ENCODE results near the gene CACNA1C.
A peak's percentile ranks its signal among the peaks of the same experiment; 100 is the strongest.

The CACNA1C gene

GRCh38 chr12:2263901-2264300, 211.1 kb downstream of the CACNA1C start:
- DNase-seq, result no peak

DNA sequence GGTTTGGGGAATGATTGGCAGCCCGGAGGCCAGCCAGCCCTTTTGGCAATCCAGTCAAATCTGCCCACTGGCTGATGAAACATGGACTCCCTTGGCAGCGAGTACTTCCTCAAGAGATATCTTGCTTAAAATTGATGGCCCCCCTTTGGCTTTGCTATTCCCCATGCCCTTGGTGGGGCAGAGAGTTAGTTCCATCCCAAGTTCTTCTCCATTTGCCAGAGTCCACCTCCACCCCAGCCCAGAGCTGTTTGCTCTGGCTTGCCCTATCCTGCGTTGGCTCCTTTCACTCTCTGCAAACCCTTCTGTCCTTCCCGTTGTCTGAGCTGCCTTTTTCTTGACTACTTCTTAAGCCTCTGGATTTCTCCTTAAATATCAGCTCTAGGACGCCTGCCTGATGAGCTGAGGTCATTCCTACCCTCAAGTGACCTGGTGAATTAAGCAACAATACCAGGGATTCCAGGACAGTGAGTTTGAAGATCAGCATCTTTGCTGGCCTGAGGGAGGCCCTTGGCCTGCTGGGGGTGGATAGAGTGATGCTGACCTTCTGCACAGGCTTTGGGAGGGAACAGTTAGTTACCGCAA, 212.0 kb downstream of the CACNA1C start:
- no peak for DNase-seq

- no peak for DNase-seq
Measured at GRCh38 chr12:2265461-2266167, 212.8 kb downstream of the CACNA1C start.

GRCh38 chr12:2266666-2267620, 214.2 kb downstream of the CACNA1C start:
- DNase-seq, result no peak

- no peak for DNase-seq
Measured at GRCh38 chr12:2267703-2268470, 215.1 kb downstream of the CACNA1C start.

- DNase-seq, result no peak
Measured at GRCh38 chr12:2268471-2269286, 215.9 kb downstream of the CACNA1C start.

DNA sequence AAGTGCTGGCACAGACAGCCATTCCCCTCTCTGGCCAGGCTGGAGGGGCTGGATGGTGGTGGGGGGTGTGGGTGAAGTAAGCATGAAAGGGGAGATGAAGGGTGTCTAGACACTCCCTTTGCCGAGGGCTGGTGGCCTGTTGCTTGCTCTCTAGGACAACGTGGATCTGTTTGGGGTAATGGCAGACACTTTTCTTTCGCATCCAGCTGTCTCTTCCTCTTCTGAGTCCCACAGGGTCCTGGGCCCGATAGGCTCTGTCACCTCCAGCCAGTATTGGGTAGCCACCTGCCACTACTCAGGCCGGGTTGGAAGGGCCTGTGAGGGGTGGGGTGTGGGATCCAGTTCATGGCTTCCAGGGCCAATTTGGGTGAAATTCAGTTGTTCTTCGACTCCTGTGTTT, 218.1 kb downstream of the CACNA1C start:
- DNase-seq, result no peak

DNA sequence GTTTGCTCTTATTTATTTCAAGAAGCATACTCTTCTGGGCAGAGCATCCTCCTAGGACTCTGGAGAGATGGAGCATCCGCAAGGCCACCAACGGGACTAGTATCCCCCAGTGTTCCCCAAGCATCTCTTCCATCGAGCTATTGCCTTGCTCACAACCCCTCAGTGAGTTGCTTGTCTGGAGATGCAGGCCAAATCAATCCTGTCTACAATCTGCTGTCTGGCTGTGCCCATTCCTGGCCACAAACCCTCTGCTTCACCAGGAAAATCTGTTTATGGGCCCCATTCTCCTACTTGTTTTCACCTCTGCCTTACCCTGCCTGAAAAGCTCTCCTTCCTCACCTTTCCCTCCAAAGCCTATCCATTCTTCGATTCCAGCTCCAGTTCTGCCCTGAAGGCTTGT, 219.2 kb downstream of the CACNA1C start:
- no peak for DNase-seq

DNA sequence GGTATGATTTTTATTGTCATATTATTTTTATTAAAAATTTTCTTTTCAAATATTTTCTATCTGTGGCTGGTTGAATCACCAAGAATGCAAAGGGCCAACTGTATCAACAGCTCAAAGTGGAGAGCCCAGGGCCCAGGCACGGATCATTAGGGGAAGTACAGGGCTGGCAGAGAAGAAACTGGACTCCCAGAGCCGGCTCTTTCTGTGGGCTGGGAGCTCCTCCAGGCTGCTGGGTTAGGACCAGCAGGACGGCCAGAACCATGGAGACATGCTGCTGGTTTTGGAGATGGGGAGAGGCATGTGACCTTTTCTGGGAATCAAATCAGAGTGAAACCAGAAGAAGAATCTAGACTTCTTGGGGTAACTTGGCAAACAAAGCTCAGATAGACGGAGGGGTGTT, 220.5 kb downstream of the CACNA1C start:
- no peak for DNase-seq

DNA sequence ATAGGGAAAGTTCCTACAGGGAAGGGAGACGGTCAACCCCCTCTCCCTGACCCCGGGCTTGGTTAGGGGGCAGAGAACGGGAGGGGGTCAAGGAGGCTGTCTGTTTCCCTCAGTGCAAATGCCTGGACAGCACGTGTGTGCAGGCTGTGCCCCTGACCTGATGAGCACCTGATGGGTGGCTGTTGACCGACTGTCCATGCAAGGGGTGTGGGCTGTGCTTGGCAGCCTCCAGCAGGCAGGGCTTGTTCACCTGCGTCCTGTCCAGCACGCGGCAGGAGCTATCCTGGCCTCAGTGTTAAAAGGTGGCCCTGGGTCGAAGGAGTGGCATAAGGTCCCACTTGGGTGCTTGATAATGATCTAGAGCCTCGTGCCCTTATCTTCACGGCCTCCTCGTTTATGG, 221.0 kb downstream of the CACNA1C start:
- no peak for DNase-seq

DNA sequence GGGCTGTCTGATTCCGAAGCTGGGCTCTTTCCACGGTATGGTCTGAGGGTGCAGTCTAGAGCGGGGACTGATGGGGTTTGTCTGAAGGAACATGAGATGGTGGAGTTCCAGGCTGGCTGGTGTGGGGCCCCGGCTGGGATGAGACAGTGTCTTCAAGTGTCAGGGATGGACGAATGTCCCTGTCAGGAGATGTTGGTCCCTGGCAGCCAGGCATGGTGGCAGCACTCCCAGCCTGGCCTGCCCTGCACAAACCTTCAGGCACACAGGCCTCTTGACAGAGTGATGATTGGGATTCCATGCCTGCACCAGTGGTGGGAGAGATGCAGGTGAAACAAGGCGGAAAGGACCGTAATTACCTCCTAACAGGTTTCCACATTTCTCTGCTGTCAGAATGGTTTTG, 221.9 kb downstream of the CACNA1C start:
- DNase-seq, result no peak

DNA sequence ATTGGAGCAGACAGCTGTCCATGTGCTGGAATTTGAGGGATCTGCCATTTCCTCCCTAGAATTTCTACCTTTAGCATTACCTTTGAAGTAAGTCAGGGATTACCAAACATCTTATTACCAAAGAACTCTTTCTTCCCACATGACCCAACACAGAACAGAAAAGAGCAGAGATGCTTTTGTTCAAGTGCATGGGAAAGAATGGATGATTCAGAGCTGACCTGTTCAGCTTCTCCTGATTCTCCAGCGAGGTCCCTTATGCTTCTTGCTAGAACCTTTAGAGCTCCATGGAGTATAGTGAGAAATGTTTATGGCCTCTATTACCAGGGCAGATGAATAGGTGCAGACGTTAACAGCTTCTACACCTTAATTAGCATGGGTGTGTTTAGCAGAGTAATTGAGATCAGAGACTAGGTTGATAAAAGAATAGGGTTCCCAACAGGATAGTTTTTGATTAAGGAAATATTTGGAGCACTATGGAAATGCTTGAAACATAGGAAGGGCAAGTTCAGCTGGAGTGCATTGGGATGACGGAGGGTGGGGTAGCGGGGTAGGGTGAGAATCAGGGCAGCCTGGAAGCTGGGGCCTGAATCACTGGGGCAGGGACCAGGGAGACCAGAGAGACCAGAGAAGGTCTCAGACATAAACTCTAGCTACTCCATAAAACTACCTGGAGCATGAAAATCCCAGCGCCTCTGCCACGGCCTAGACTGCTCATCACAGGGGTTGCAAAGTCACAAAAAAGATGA, 223.7 kb downstream of the CACNA1C start:
- no peak for DNase-seq

DNA sequence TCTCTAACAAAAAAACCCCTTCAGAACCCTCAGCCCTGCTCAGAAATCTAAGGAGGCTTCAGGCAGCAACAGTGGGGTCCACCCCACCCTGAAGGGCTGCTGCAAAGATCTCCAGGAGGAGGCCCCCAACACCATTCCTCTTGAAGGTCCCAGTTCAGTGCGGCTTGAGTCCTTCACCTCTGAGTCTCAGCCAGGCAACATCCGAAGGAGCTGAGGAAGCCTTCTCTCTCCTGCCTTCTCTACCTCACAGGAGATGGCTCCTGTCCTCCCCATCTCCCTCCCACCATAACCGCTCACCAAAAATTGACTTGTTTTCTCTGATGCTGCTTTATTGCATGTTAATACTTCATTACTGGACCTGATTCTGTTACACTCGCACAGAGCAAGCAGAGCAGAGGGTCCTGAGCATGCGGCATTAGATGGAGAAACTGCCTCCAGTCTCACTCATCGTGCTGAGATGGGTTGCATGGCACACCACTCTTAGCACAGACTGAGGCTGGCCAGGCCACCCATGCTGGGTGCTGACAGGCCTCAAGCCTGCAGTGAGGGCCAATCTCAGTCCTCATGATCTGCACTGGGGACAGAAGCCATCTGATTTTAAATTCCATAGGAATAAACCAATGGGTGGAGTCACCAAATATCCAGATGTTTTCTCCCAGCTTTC, 224.8 kb downstream of the CACNA1C start:
- no peak for DNase-seq

- no peak for DNase-seq
Measured at GRCh38 chr12:2281446-2281845, 228.7 kb downstream of the CACNA1C start.

DNA sequence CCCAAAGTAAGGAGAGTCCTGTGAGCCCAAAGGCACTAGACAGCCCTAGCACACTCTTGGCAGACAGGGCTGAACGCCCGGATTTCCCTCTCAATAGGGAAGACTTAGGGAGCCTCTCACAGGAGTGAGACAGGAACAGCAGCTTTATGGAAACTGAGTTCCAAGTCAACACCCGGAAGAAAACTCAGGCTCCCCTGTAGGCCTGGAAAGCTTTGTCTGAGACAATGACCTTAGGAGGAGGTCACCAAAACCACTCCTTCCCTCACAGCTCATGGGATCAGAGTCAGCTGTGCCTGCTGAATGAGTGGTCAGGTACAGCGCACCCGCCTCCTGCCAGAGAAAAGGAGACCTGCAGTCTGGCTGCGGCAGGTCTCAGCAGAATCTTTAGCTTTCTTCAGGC, 229.5 kb downstream of the CACNA1C start:
- DNase-seq, result no peak

- DNase-seq, result no peak
Measured at GRCh38 chr12:2283480-2283879, 230.7 kb downstream of the CACNA1C start.

DNA sequence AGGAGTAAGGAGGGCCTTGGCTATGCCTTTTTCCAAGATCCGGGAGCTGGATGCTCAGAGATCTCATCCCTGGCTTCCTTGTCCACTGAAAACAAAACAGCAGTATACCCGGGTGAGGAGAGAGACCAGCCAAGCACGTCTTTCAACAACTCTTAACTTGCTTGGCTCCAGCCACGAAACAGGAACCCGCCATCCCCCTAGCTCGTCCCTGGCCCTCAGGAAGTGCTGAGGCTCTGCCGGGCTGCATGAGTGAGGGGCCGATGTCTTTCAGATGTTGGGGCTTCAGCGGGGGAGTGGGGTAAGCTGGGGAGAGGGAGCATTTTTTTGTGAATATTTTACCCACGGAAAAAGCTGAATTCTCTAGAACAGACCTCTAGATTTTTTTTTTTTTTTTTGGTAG, 231.1 kb downstream of the CACNA1C start:
- DNase-seq, result no peak

DNA sequence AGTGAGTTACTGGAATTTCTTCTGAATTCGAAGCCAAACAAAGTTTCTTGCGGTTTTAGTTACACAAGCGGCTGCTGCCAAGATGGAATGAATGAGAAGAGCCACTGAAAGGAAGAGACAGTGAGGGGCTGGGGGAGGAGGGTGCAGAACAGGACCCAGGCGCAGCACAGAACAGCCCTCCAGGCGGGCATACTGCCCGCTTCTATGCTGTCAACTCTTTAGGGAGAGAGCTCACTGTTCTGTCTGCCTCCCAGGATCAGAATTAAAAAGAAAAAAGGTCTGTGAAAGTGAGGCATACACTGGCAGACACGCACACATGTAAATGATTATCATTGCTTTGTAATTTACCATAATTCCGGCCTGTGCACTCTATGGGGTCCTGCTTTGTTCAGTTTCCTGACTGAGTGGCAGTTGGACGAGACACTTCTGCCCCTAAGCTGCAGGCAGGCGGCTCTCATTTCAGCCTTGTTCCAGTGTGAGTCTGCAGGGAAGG, 231.6 kb downstream of the CACNA1C start:
- DNase-seq, result no peak

DNA sequence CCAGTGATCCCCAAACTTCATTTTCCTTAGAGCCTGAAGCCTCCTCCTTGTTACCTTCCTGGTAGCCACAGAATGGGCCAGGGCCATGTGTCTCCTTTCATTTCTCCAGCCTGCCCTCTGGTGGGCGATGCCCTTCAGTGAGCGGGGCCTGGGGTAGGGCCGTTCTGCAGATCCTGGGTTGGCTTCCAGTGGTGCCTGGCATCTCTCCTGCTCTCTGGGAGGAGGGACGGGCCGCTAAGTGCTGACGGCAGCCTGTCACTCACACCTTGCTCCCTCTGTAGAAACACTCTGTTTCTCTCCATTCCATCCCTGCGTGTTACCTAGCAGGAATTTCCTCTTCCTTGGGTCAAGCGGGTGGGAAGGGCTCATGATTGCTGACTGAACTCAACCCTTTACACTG, 232.1 kb downstream of the CACNA1C start:
- peak in 1 of 4 experiments; percentile 4 for DNase-seq

DNA sequence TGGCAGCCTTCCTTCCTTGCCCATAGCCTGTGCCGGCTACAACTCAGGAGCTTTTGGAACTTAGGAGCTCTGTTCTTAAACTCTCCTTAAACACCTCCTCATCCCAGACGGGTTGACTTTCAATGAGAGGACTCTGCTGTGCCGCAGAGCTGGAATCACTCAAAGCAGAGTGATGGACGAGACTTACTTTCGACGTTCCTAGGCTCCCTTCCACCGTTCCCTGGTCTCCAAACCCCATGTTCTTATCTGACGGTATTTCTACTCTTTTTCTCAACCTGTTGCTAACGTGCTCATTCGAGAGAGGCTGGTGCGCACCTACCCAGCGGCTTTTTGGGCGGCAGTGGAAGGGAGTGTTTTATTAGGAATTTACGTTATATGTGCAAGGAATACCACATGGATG, 232.7 kb downstream of the CACNA1C start:
- DNase-seq, result no peak

DNA sequence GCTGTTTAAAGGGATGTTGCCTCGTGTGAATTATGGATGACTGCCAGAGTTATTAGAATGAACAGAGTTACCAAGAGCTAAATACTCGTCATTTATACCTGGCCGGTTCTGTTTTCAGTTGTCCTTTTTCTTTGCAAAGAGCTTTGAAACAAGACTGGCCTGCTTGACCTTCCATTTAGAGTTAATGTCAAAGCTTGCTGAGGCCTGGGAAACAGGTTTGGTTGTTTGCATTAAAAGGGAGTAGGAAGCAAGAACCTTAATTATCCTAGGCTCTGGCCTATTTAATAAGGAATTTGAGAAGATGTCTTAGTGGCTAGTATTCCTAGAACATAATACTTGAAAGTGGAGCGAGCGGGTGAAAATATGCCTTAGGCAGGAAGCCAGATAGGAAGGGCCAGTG, 233.3 kb downstream of the CACNA1C start:
- no peak for DNase-seq
